Endothelial cell of umbilical vein (primary cell): ENCODE measurements around the gene IRF2.

Source experiments
- TF ChIP-seq, protein P1 (sequence below), 2 donors: IDR thresholded peaks; 1 replicate in 1 of 2; 2 replicates in 1 of 2; pipeline ENCODE4 v1.5.1; 2011; ENCODE audit warnings: low read length in 2 of 2, mild to moderate bottlenecking in 2 of 2, moderate library complexity in 2 of 2, control low read depth in 1 of 2, inconsistent platforms in 1 of 2, low read depth in 1 of 2; ENCODE audit not compliant: insufficient read depth in 1 of 2; ENCODE audit errors: extremely low read depth in 1 of 2
- TF ChIP-seq, protein P2 (sequence below): IDR thresholded peaks from 2 replicates; pipeline ENCODE4 v1.6.1; 2011; ENCODE audit not compliant: insufficient read depth, insufficient read length

DNA sequence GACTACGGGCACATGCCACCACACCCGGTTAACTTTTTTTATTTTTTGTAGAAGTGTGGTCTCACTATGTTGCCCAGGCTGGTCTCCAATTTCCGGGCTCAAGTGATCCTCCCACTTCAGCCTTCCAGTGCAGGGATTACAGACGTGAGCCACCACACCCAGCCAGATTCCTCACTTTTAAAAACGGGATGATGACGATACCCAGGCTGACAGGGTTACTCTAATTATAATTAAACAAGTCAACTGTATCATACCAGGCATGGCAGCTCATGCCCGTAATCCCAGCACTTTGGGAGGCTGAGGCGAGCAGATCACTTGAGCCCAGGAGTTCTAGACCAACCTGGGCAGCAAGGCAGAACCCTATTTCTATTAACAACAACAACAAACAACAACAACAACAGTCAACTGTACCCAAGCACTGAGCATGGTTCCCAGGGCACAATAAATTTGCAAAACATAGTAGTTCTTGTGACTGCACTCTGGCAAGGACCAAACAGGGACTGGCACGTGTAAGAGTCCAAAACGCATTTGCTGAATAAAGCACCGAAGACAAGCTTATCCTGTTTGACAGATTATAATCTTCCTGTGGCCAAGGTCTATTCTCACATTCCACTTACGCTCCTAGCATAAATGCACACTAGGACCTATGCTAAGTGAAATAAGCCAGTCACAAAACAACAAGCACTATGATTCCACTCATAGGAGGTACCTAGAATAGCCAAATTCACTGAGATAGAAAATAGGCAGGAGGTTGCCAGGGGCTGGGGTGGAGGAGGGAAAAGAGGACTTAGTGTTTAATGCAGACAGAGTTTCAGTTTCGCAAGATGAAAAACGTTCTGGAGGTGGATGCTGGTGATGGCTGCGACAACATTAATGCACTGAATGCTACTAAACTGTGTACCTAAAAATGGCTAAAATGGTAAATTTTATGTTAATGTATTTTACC lies 77.5 kb downstream of the IRF2 start:
- TF ChIP-seq, protein P1, sequence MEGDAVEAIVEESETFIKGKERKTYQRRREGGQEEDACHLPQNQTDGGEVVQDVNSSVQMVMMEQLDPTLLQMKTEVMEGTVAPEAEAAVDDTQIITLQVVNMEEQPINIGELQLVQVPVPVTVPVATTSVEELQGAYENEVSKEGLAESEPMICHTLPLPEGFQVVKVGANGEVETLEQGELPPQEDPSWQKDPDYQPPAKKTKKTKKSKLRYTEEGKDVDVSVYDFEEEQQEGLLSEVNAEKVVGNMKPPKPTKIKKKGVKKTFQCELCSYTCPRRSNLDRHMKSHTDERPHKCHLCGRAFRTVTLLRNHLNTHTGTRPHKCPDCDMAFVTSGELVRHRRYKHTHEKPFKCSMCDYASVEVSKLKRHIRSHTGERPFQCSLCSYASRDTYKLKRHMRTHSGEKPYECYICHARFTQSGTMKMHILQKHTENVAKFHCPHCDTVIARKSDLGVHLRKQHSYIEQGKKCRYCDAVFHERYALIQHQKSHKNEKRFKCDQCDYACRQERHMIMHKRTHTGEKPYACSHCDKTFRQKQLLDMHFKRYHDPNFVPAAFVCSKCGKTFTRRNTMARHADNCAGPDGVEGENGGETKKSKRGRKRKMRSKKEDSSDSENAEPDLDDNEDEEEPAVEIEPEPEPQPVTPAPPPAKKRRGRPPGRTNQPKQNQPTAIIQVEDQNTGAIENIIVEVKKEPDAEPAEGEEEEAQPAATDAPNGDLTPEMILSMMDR (IDR thresholded peaks at IDR 0.05; ENCODE audit: extremely low read depth in 1 of 2, insufficient read depth in 1 of 2, low read depth in 1 of 2, low read length in 2 of 2): no peak
- TF ChIP-seq, protein P2, sequence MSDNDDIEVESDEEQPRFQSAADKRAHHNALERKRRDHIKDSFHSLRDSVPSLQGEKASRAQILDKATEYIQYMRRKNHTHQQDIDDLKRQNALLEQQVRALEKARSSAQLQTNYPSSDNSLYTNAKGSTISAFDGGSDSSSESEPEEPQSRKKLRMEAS: no peak
